Measurements from ENCODE around the gene SLC22A2. TPM values are rescaled to one million over a fixed set of nuclear protein-coding genes. Genes with fewer than 3 reads are reported as not detected.

Gene SLC22A2
- total and polyA plus RNA-seq, 5 experiments from 2014 or later = not detected

GRCh38 chr6:160254467-160255312 lies 3.9 kb downstream of the SLC22A2 start:
- H3K4me3 Mint-ChIP-seq = no peak overlapping the region
- POLR2A ChIA-PET = no interaction called here

GRCh38 chr6:160253714-160254113 lies 4.9 kb downstream of the SLC22A2 start:
- POLR2A ChIA-PET = no interaction called here
- Mint-ChIP-seq H3K4me1 (no peaks in the 10 kb centered on the region), H3K4me3 (no peak overlapping the region), H3K36me3 (no peaks in the 10 kb centered on the region), H3K9me3 (no peaks in the 10 kb centered on the region), H3K27ac (no peak overlapping the region), H3K27me3 (peaks cover 11 to 53% (median 18%) of the 10 kb centered on the region in 5 donors)
- ATAC-seq = no peak
- no peak for DNase-seq

More at GRCh38 chr6:160254467-160255312, 3.9 kb downstream of the SLC22A2 start:
- ATAC-seq = no peak
- Mint-ChIP-seq H3K27ac (no peak overlapping the region), H3K4me1 (no peaks in the 10 kb centered on the region), H3K27me3 (peaks cover 11 to 61% (median 17%) of the 10 kb centered on the region in 5 donors), H3K9me3 (no peaks in the 10 kb centered on the region), H3K36me3 (no peaks in the 10 kb centered on the region)
- DNase-seq = no peak

- DNase-seq (no peak), ATAC-seq (no peak)
- peaks cover 11 to 57% (median 19%) of the 10 kb centered on the region in 5 donors for H3K27me3 Mint-ChIP-seq
- POLR2A ChIA-PET = no interaction called here
- no peaks in the 10 kb centered on the region for H3K36me3 Mint-ChIP-seq
- no peaks in the 10 kb centered on the region for H3K4me1 Mint-ChIP-seq
- no peak overlapping the region for H3K27ac Mint-ChIP-seq
- H3K4me3 Mint-ChIP-seq = no peak overlapping the region
- H3K9me3 Mint-ChIP-seq = no peaks in the 10 kb centered on the region
Observed at GRCh38 chr6:160253292-160253691, 5.3 kb downstream of the SLC22A2 start.

GRCh38 chr6:160252073-160252813 lies 6.4 kb downstream of the SLC22A2 start:
- no peak for ATAC-seq
- H3K4me1 Mint-ChIP-seq = no peaks in the 10 kb centered on the region
- H3K27ac Mint-ChIP-seq = no peak overlapping the region
- peaks cover 9 to 57% (median 27%) of the 10 kb centered on the region in 5 donors for H3K27me3 Mint-ChIP-seq
- no peak for DNase-seq
- no peak overlapping the region for H3K4me3 Mint-ChIP-seq
- no peaks in the 10 kb centered on the region for H3K36me3 Mint-ChIP-seq
- no peaks in the 10 kb centered on the region for H3K9me3 Mint-ChIP-seq
- POLR2A ChIA-PET = no interaction called here

GRCh38 chr6:160249671-160250070 lies 8.9 kb downstream of the SLC22A2 start:
- Mint-ChIP-seq H3K4me3 (no peak overlapping the region), H3K27ac (no peak overlapping the region), H3K4me1 (no peaks in the 10 kb centered on the region), H3K27me3 (peaks cover 5 to 43% (median 23%) of the 10 kb centered on the region in 5 donors), H3K9me3 (no peaks in the 10 kb centered on the region), H3K36me3 (no peaks in the 10 kb centered on the region)
- ATAC-seq = no peak
- POLR2A ChIA-PET = no interaction called here
- DNase-seq = no peak

GRCh38 chr6:160248538-160248937 lies 10.1 kb downstream of the SLC22A2 start:
- no peak overlapping the region for H3K27ac Mint-ChIP-seq
- no peak for ATAC-seq

GRCh38 chr6:160247457-160247883 lies 11.2 kb downstream of the SLC22A2 start:
- Mint-ChIP-seq H3K4me1 (no peaks in the 10 kb centered on the region), H3K27me3 (peaks cover 5 to 34% (median 12%) of the 10 kb centered on the region in 5 donors), H3K9me3 (no peaks in the 10 kb centered on the region), H3K4me3 (no peak overlapping the region), H3K36me3 (no peaks in the 10 kb centered on the region), H3K27ac (peak overlapping the region in 1 of 10 donors; percentile 2)
- POLR2A ChIA-PET = no interaction called here
- DNase-seq (no peak), ATAC-seq (no peak)

More at GRCh38 chr6:160248538-160248937, 10.1 kb downstream of the SLC22A2 start:
- no peaks in the 10 kb centered on the region for H3K4me1 Mint-ChIP-seq
- peaks cover 5 to 37% (median 18%) of the 10 kb centered on the region in 5 donors for H3K27me3 Mint-ChIP-seq
- POLR2A ChIA-PET = no interaction called here
- H3K9me3 Mint-ChIP-seq = no peaks in the 10 kb centered on the region
- no peak overlapping the region for H3K4me3 Mint-ChIP-seq
- DNase-seq = no peak
- H3K36me3 Mint-ChIP-seq = no peaks in the 10 kb centered on the region

GRCh38 chr6:160240691-160241084 lies 17.9 kb downstream of the SLC22A2 start:
- no peaks in the 10 kb centered on the region for H3K4me1 Mint-ChIP-seq
- POLR2A ChIA-PET = no interaction called here
- H3K27me3 Mint-ChIP-seq = peaks cover 2 to 19% (median 13%) of the 10 kb centered on the region in 5 donors
- ATAC-seq (no peak), DNase-seq (no peak)
- H3K36me3 Mint-ChIP-seq = peaks cover 0 to 5% (median 0%) of the 10 kb centered on the region in 3 donors
- H3K27ac Mint-ChIP-seq = no peak overlapping the region
- H3K9me3 Mint-ChIP-seq = peaks cover 0 to 24% (median 11%) of the 10 kb centered on the region in 9 donors
- no peak overlapping the region for H3K4me3 Mint-ChIP-seq

GRCh38 chr6:160239929-160240690 lies 18.5 kb downstream of the SLC22A2 start:
- ATAC-seq (no peak), DNase-seq (no peak)
- H3K27me3 Mint-ChIP-seq = peaks cover 2 to 19% (median 13%) of the 10 kb centered on the region in 5 donors
- H3K27ac Mint-ChIP-seq = peak overlapping the region in 1 of 10 donors; percentile 91
- H3K4me3 Mint-ChIP-seq = no peak overlapping the region
- H3K9me3 Mint-ChIP-seq = peaks cover 0 to 30% (median 13%) of the 10 kb centered on the region in 9 donors
- H3K36me3 Mint-ChIP-seq = peaks cover 0 to 5% (median 0%) of the 10 kb centered on the region in 3 donors
- H3K4me1 Mint-ChIP-seq = no peaks in the 10 kb centered on the region
- POLR2A ChIA-PET = no interaction called here

GRCh38 chr6:160238761-160239751 lies 19.6 kb downstream of the SLC22A2 start:
- H3K36me3 Mint-ChIP-seq = peaks cover 0 to 5% (median 0%) of the 10 kb centered on the region in 3 donors
- no peak overlapping the region for H3K4me3 Mint-ChIP-seq
- POLR2A ChIA-PET = no interaction called here
- peak overlapping the region in 1 of 10 donors; percentile 91 for H3K27ac Mint-ChIP-seq
- DNase-seq (no peak), ATAC-seq (no peak)
- H3K4me1 Mint-ChIP-seq = no peaks in the 10 kb centered on the region
- H3K9me3 Mint-ChIP-seq = peaks cover 0 to 32% (median 13%) of the 10 kb centered on the region in 9 donors
- H3K27me3 Mint-ChIP-seq = peaks cover 2 to 19% (median 13%) of the 10 kb centered on the region in 5 donors

- Mint-ChIP-seq H3K9me3 (peaks cover 0 to 32% (median 13%) of the 10 kb centered on the region in 9 donors), H3K27ac (no peak overlapping the region), H3K36me3 (peaks cover 0 to 5% (median 0%) of the 10 kb centered on the region in 3 donors), H3K27me3 (peaks cover 2 to 19% (median 11%) of the 10 kb centered on the region in 5 donors), H3K4me3 (no peak overlapping the region), H3K4me1 (no peaks in the 10 kb centered on the region)
- no peak for DNase-seq
- POLR2A ChIA-PET = no interaction called here
- ATAC-seq = no peak
Observed at GRCh38 chr6:160238278-160238711, 20.3 kb downstream of the SLC22A2 start.

Measured in naive thymus-derived CD8-positive, alpha-beta T cell (primary cell).